ENCODE results near the gene TTLL6.
"Not testable (repeated sequence)": the region's sequence is repeated elsewhere in the genome, so short reads cannot be mapped to it uniquely, and the experiment has no call there.

Gene TTLL6

DNA sequence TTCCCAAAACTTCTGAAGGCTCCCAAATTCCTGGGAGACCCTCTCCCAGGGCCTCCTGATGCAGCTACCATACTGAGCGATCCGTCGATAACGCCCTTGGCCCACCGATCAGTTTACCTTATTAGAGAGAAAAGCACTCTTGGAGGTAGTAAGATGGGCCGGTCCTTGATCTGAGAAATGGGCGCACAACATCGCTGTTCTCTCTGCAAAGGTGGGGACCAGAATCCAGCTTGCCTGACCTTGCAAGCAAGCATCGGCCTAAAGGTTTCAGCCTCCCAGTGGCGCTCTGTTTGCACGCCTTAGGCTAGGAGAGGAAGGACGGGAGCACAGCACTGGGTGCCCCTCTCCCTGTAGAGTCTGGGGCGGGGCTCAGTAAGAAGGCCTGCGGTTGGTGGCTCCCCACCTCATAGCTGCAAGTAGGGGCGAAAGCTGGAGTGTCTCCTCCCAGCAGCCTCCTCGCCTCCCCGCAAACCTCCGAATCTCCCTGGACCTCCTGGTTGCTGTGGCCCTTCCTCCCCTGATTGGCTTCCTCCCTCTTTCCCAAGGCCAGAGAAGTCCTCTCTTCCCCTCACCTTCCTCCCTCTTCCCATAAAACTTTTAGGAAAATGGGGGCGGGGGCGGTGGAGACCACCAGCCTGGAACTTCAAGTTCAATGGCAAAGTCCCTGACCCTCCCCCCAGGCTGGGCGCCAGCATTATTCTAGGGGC lies 94.7 kb downstream of the TTLL6 start, which contains the start of gene PRAC1:
TSS of gene PRAC1 (minus strand) at position 318 of the 707 bp plus-strand sequence. CDS start at position 192, 126 bp downstream.
- no peak for DNase-seq

DNA sequence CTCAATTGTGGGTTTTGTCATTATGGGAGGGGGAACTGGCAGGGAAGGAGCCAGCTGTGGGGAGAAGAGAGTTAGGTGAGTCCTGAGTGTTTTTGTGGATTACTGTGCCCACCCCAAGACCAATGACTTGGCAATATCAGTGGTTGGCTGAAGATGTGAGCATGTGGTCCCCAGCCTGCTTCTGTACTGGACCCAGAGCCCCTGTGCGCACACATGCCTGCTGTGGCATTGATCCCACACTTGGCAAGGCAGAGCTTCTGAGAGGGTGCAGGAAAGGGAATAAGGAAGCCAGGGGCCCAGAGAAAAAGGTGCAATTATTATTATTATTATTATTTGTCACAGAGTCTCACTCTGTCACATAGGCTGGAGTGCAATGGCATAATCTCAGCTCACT lies 96.0 kb downstream of the TTLL6 start:
- DNase-seq, result no peak

DNA sequence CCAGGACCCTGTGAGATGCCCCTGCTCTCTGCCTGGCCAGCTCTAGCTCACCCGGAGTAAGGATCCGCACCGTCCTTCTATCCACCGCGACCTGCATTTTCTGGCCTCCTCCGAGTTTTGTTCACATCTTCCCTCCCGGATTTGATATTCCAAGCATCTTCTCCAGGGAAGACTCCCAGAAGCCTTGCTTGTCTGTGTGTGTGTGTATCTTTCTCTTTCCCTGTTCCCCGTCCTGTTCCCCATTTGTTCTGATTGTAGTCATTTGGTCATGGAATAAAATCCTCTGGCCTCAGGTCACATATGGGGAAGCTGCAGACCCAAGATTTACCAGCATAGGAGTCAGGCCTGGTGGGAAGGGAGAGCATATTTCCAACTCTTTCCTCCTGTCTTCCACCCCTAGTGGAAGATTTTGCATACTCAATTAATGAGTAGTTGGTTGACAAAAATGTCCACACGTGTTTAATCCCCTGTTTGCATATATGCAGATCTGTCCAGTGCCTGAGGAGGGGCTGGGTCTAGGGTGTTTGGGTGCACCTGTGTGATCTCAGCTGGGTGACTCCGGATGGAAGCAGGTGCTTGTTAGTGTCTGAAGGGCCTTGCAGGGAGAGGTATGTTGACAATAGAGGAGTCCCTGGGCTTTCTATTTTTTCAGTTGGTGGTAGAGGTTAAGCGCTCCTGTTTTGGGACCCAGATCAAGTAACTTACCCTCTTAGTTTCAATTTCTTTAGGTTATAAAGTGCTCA lies 96.6 kb downstream of the TTLL6 start:
- no peak for DNase-seq

DNA sequence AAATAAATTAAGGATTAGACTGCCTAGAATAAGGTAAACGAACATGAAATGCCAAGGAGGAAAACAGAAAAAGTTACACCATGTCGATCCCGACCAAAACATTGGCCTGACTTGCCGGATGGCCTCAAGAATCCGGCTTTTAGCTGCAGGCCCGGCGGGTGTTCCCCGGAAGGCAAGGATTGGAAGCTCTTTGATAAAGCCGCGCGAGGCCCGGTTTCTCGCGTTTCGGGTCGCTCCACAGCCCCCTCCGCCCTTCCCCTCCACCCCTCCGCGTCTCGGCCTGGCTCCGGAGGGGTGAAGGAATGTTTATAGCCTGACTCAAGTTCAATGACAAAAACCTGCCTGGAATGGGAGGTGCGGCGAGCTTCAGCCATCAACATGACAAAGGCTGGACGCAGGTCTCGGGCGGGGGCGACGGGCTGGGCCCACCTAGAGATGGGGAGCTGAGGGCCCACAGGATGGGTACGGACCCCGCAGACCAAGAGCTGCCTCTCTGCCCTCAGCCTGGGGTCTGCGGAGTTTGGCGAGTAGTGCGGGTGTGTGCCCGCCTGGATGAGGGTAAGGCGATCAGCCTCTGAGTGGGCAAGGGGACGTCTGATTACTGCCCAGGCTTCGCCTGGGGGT lies 97.3 kb downstream of the TTLL6 start:
- DNase-seq, result no peak

DNA sequence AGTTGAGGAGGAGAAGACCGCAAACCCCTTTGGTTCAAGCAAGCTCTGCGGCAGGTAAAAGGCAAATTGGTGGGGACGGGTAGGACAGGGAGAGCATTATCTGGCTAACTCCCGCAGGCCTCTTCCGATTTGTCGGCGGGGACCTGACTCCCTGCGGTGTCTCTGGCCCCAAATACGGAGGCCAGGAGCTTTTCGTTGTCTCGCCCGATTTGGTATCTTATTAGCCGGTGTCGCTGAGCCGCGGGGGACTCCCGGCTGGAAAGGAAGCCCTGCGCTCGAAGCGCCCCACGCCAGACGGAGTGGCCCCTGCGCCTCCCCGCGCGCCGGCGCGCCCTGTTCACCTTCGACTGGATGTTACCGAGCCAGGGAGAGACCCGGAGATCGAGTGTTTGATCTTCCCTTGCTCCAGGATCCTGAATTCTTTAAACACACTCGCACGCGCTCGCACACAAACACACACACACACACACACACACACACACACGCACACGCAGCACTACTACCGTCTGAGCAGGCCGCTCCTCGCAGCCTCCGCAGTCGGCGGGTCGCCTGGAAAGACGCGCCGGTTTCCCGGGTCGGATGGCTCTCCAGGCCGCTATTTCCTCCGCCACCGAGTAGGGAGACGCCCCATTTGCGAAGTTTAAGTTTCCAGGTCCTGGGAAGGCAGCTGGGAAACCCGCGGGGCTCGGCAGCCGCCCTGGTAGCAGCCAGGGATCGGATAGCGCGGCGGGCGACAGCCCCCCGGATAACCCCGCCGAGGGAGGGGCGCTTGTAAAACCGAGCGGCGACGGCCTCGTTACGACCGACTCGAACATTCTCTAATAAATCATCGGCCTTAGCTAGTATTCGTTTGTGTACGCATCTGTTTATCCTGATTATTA lies 98.0 kb downstream of the TTLL6 start:
- DNase-seq, result no peak

DNA sequence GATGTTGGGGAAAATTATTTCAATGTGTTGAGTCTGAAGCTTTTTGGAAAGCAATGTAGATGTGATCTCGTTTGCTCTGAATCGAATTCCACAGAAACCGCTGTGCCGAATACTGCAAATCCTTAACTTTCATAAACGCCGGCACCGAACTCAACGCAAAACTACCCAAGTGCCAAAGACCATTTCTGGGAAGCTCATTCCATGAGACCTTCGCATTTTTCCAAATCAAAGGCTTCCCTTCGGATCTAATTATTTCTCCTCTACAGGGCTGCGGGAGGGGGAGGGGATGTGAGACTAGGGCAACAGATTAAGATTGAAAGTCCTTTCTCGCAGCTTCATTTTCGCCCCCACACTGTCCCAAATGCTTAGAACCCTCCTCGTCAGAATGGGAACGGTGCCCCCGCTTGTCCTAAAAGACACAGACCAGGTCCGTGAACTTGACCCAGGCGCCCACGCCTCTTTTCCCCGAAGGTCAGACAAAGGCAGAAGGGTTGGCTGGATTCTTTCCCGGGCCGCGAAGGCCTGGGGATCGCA lies 98.7 kb downstream of the TTLL6 start:
- DNase-seq, result no peak

DNA sequence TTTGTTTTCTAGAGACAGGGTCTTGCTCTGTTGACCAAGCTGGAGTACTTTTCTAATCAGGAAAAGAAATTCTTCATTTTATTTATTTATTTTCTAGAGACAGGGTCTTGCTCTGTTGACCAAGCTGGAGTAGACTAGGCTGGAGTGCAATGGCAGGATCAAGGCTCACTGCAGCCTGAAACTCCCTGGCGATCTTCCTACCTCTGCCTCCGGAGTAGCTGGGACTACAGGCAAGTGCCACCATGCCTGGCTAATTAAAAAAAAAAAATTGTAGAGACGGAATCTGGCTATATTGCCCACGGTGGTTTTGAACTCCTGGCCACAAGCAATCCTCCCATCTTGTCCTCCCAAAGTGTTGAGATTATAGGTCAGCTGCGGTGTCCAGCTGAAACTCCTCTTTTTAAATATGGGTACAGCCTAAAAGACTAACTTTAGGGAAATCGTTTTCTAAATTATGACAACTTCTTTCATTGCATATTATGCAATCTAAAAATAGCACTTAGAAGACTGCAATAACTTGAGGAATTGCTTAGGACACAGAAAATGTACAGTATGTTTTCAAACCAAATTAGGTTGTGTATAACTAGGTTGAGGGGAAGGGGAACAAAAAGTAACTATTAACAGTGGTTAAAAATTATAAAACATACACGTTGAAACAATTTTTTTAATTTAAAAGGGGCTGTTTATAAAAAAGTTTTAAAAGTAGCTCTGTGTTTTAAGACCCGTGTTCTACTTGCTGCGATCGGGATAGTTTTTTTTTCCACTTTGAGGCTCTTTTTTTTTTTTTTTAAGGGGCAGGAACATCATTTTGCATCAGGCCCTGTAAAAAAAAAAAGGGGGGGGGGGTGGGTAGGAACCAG lies 99.4 kb downstream of the TTLL6 start:
- no peak for DNase-seq

DNA sequence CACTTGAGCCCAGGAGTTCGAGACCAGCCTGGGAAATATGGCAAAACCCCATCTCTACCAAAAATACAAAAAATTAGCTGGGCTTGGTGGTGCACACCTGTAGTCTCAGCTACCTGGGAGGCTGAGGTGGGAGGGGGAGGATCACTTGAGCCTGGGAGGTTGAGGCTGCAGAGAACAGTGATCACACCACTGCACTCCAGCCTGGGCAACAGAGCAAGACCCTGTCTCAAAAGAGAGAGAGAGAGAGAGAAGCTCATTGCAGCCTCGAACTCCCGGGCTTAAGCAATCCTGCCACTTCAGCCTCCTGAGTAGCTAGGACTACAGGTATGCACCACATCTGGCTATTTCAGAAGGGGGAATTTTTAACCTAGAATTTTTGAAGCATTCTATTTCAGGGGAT lies 100.5 kb downstream of the TTLL6 start:
- not testable (repeated sequence) for DNase-seq

DNA sequence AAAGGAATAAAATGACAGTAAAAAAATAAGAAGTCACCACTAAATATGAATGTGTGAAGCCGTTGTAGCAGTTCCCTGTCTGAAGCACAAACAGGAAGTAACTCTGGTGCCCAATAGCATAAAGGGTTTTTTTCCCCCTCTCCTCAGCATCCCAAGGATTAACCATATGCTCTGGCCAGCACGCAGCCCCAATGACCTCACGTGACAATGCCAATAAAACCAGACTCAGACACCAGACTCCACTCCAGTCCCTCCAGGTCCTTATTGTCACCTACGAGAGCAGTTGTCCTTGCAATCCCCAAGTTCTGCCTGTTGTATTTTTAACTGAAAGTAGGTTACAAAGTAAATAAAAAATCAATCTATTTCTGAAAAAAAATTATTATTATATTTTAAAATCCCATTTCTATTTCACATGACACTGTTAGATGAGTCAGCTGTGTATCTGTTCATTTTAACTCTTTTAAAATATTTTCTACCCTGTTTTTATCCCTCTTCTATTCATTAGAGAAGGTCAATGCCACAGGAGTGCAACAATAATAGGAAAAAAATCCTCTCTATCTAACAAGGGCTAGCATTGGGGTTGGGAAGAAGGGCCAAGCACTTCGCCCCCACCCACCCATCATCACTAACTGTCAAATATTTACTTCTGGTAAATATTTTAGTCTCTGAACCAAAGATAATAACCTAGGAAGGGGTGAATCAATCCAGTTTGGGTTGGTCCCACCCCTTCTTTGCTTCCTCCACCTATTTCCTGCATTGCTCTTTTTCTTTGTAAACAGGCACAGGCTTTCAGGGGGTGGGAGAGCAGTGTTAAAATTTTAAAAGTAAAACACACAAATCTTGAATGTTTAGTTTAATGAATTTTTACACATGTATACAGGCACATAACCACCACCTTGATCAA lies 101.3 kb downstream of the TTLL6 start:
- DNase-seq, result no peak

Data from NCI-H2081 treated with DMSO at 0.1 percent for 48 hours (cell line).